Measurements from ENCODE around the gene ASTN2. TPM values are rescaled to one million over a fixed set of nuclear protein-coding genes. Genes with fewer than 3 reads are reported as not detected.

The ASTN2 gene
- total RNA-seq, 1 experiment from 2014 or later, result 4.8 TPM

DNA sequence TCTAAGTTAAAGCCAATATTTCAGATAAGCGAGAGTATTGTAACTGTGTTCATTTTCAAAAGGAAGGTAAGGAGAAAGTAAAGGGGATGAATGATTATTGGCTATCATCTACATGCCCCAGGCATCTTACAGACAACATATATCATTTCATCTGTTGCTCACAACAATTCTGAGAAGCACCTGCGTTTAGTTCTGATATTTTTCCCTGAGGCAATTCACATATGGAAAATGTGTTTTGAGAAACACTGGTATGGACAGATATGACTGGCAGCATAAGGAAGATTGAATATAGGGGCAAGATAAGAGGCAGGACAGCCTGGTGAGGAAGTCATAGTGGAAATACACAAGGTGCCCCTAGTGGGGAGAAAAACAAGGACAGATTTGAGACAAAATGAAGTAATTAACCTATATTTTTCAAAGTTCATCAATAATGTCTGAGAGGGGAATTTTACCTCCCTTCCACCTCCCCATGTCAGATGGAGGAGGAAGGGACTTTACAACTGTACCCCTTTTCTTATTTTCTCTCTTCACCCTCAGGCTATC lies 815.4 kb downstream of the ASTN2 start:
- BruUV-seq (replicated peaks), result no TSS peak
- TF ChIP-seq TCF7L2 (IDR thresholded peaks at IDR 0.05; ENCODE audit: borderline replicate concordance, extremely low read depth, insufficient read depth, insufficient read length), result no peak
- TF ChIP-seq ELF1 (IDR thresholded peaks at IDR 0.05; ENCODE audit: borderline replicate concordance, low read depth), result no peak
- no peak for TF ChIP-seq POLR2AphosphoS5 (IDR thresholded peaks at IDR 0.05; ENCODE audit: low read depth, low read length)
- TF ChIP-seq EGR1 (IDR thresholded peaks at IDR 0.05; ENCODE audit: low read depth), result no peak
- TF ChIP-seq, protein P1, sequence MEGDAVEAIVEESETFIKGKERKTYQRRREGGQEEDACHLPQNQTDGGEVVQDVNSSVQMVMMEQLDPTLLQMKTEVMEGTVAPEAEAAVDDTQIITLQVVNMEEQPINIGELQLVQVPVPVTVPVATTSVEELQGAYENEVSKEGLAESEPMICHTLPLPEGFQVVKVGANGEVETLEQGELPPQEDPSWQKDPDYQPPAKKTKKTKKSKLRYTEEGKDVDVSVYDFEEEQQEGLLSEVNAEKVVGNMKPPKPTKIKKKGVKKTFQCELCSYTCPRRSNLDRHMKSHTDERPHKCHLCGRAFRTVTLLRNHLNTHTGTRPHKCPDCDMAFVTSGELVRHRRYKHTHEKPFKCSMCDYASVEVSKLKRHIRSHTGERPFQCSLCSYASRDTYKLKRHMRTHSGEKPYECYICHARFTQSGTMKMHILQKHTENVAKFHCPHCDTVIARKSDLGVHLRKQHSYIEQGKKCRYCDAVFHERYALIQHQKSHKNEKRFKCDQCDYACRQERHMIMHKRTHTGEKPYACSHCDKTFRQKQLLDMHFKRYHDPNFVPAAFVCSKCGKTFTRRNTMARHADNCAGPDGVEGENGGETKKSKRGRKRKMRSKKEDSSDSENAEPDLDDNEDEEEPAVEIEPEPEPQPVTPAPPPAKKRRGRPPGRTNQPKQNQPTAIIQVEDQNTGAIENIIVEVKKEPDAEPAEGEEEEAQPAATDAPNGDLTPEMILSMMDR (IDR thresholded peaks at IDR 0.05 in 2 of 3, conservative IDR thresholded peaks at IDR 0.05 in 1 of 3; ENCODE audit: borderline replicate concordance in 1 of 3, insufficient read depth in 1 of 3, low read depth in 2 of 3, low read length in 2 of 3), result peak in 2 of 3 experiments; percentile 21 to 39; a peak in 3 of 6 replicates
- TF ChIP-seq CBX3 (IDR thresholded peaks at IDR 0.05; ENCODE audit: low read depth), result no peak
- Histone ChIP-seq H3K4me2 (ENCODE audit: low read length) (no peak overlapping the region), H3K27me3 (ENCODE audit: insufficient read depth, low read length) (no peaks in the 10 kb centered on the region), H3K79me2 (ENCODE audit: insufficient read depth, low read length) (no peaks in the 10 kb centered on the region), H3K9me3 (ENCODE audit: control insufficient read depth in 1 of 2, insufficient read depth in 1 of 2, low read depth in 1 of 2, low read length in 2 of 2) (no peaks in the 10 kb centered on the region), H4K20me1 (ENCODE audit: insufficient read depth) (no peaks in the 10 kb centered on the region), H3K9me2 (ENCODE audit: insufficient read depth) (no peaks in the 10 kb centered on the region), H3K4me3 (replicated peaks in 1 of 2; ENCODE audit: low read depth in 1 of 2, low read length in 2 of 2) (no peak overlapping the region), H3K4me1 (ENCODE audit: control insufficient read depth in 1 of 2, insufficient read depth in 2 of 2, low read length in 2 of 2) (peaks cover 0 to 7% of the 10 kb centered on the region in 2 experiments; a peak in 1 of 4 replicates), H3K9ac (ENCODE audit: low read length) (no peak overlapping the region), H3K27ac (ENCODE audit: low read depth, low read length) (no peak overlapping the region), H3K36me3 (ENCODE audit: control insufficient read depth in 1 of 2, insufficient read depth in 2 of 2, low read length in 2 of 2) (no peaks in the 10 kb centered on the region), H2AFZ (ENCODE audit: low read depth, low read length, poor library complexity, severe bottlenecking) (no peak overlapping the region)
- CTCF ChIA-PET, result no interaction called here
- RAD21 ChIA-PET (ENCODE audit: low non-redundant PET in 1 of 2, low total read pairs in 2 of 2, uncharacterized antibody in 2 of 2, unreplicated experiment in 2 of 2), result no interaction called here
- DNase-seq (ENCODE audit: low read depth, low spot score), result no peak
- POLR2A ChIA-PET, result no interaction called here
- intact Hi-C loops (cut with micrococcal nuclease), result no loop called here
- ATAC-seq, result peak; percentile 38; the same call in 1 of the 2 replicates

DNA sequence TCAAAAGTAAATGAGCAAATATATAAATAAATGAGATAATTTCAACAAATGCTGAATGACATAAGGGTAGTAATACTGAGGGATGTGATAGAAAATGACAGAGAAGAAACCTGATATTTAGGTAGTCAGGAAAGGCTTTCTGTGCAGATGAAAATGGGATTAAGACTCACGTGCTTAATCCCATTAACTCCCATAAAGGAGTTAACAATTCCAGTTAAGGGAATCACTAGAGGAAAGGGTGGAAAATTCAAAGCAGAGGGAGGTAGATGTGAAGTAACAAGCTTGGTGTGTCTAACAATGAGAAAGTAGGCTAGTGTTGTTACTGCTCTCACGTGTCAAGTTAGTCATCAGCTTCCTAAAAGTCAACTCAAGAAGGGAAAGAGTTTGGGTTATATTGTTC lies 818.2 kb downstream of the ASTN2 start:
- no peak overlapping the region for H3K4me2 ChIP-seq (ENCODE audit: low read length)
- H3K9me2 ChIP-seq (ENCODE audit: insufficient read depth), result no peaks in the 10 kb centered on the region
- DNase-seq (ENCODE audit: low read depth, low spot score), result no peak
- no peak overlapping the region for H2AFZ ChIP-seq (ENCODE audit: low read depth, low read length, poor library complexity, severe bottlenecking)
- CTCF ChIA-PET, result no interaction called here
- POLR2A ChIA-PET, result no interaction called here
- intact Hi-C loops (cut with micrococcal nuclease), result no loop called here
- ATAC-seq, result no peak
- H3K4me3 ChIP-seq (replicated peaks in 1 of 2; ENCODE audit: low read depth in 1 of 2, low read length in 2 of 2), result no peak overlapping the region
- H3K4me1 ChIP-seq (ENCODE audit: control insufficient read depth in 1 of 2, insufficient read depth in 2 of 2, low read length in 2 of 2), result peaks cover 0 to 9% of the 10 kb centered on the region in 2 experiments; a peak in 1 of 4 replicates
- no peaks in the 10 kb centered on the region for H3K36me3 ChIP-seq (ENCODE audit: control insufficient read depth in 1 of 2, insufficient read depth in 2 of 2, low read length in 2 of 2)
- no peaks in the 10 kb centered on the region for H4K20me1 ChIP-seq (ENCODE audit: insufficient read depth)
- BruUV-seq (replicated peaks), result no TSS peak
- H3K79me2 ChIP-seq (ENCODE audit: insufficient read depth, low read length), result no peaks in the 10 kb centered on the region
- TF ChIP-seq JUND (IDR thresholded peaks at IDR 0.05), result no peak
- no peak for TF ChIP-seq FOSL1 (IDR thresholded peaks at IDR 0.05; ENCODE audit: low read depth)
- TF ChIP-seq CEBPB (IDR thresholded peaks at IDR 0.05; ENCODE audit: low read depth), result no peak
- TF ChIP-seq, protein P1 (IDR thresholded peaks at IDR 0.05 in 2 of 3, conservative IDR thresholded peaks at IDR 0.05 in 1 of 3; ENCODE audit: borderline replicate concordance in 1 of 3, insufficient read depth in 1 of 3, low read depth in 2 of 3, low read length in 2 of 3), result no peak
- no peak for TF ChIP-seq EGR1 (IDR thresholded peaks at IDR 0.05; ENCODE audit: low read depth)
- no peak for TF ChIP-seq SP1 (IDR thresholded peaks at IDR 0.05; ENCODE audit: low read depth)
- H3K9ac ChIP-seq (ENCODE audit: low read length), result no peak overlapping the region
- H3K27me3 ChIP-seq (ENCODE audit: insufficient read depth, low read length), result no peaks in the 10 kb centered on the region
- RAD21 ChIA-PET (ENCODE audit: low non-redundant PET in 1 of 2, low total read pairs in 2 of 2, uncharacterized antibody in 2 of 2, unreplicated experiment in 2 of 2), result no interaction called here
- no peaks in the 10 kb centered on the region for H3K9me3 ChIP-seq (ENCODE audit: control insufficient read depth in 1 of 2, insufficient read depth in 1 of 2, low read depth in 1 of 2, low read length in 2 of 2)
- H3K27ac ChIP-seq (ENCODE audit: low read depth, low read length), result no peak overlapping the region
